RCC 7860 (cell line): ENCODE data around the gene PCNX2.

Experiments used
- DNase-seq: peaks from one replicate; pipeline ENCODE4 v3.0.0-alpha.2; 2015; ENCODE audit warnings: low spot score
- FAIRE-seq: peaks from 2 replicates; lab custom pipeline; 2012; peaks lifted over from hg19 to GRCh38; lab: Jason Lieb, UNC

Gene PCNX2

DNA sequence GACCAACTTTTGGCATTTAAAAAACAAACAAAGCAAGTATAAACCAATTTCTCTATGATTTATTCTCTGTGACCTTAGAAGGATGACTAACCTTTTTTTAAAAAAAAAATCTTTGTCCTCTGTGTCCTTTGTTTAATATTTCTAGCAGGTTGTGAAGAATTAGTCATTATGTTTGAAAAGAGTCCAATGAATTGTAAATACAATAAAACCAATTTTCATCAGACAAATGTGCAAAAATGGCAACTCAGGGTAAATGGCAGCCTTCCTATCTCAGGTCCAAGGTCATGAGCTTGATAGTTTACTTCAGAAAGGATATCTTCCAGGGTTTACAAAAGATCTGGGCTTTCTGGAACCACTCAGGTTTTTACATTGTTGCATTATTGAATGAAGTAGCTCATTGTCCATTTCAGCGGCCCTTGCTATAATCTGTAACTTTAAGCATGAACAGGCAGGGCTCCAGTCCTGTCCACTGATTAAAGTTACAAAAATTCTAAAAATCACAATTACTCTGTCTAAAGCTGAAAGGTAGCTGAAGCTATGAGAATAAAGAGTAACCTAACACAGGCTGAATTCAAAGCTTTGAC is 20.3 kb upstream of the PCNX2 start:
- FAIRE-seq (no peak), DNase-seq (no peak)

DNA sequence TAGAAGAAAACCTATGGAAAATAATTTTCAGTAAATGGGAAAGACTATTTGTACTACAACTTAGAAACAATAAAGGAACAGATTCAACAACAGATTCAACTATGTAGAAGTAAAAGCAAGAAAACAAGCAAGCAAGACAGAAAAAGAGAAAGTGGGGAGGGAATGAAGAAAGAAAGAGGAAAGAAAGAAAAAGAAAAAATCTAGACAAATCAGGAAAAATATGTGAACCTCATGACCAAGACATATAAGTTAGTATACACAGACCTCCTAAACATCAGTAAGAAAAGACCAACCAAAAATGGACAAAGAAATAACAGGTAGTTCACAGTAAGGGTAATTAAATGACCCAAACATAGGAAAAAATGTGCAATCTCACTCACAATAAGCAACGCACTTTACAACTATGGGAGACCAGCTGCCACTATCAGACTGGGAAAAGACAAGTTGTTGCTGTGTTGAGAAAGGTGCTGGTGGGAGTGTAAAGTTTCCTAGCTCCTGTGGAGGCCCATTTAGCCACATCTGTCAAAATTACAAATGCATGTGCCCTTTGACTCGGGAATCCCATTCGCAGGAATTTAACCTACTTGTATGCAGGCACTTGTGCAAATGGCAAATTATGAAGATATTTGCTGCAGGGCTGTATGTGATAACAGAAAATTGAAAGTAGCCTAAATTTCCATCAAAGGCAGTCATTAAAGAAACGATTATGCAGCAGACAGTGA is 18.1 kb upstream of the PCNX2 start:
- FAIRE-seq (no peak), DNase-seq (no peak)

GRCh38 chr1:233304489-233305102 is 9.1 kb upstream of the PCNX2 start:
- DNase-seq: peak; percentile 52

GRCh38 chr1:233300326-233300725 is 4.8 kb upstream of the PCNX2 start:
- no peak for DNase-seq
- FAIRE-seq: no peak

More at GRCh38 chr1:233304489-233305102, 9.1 kb upstream of the PCNX2 start:
- peak; percentile 85 for FAIRE-seq

- DNase-seq (no peak), FAIRE-seq (no peak)
Measured at GRCh38 chr1:233299450-233299849, 3.9 kb upstream of the PCNX2 start.

GRCh38 chr1:233295975-233296322 is 424 bp upstream of the PCNX2 start:
- FAIRE-seq (no peak), DNase-seq (no peak)

- DNase-seq (peak; percentile 58), FAIRE-seq (peak; percentile 81)
Measured at GRCh38 chr1:233294913-233295236, 650 bp downstream of the PCNX2 start.

DNA sequence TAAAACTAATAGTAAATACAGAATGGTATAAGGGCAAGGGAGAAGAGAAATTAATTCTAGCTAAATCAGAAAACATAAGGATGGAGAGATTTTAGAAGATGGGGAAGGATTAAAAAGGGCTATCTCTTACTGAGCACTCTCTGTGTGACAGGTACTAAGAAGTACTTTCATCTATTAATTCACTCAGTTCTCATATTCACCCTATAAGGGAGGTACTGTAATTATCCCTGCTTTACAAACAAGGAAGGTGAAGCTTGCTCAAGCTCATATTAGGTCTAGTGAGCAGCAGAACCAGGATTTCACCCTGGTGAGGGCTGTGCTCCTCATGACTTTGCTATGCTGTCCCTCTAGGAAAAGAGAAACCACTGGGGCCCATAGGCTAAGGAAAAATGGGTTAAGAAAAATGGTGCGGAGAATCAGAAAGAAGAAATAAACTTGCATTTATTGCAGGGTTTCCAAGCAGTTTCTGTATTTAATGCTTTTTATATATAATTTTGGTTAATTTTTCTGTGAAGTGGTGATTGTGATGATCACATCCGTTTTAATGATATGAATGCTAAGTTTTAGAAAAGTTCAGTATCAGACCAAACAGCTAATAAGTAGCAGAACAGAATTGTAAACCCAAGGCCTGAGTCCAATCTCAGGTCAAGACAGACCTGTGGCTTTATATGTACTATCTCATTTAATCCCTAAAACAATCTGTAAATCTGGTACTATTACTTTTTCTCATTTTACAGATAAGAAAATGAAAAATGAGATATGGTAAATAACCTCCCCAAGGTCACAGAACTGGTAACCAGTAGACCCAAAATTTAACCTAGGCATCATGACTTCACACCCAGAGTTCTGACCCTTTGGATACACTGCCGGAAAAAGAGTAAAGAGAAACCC is 1.7 kb downstream of the PCNX2 start:
- no peak for DNase-seq
- FAIRE-seq: no peak

- no peak for DNase-seq
- FAIRE-seq: no peak
Measured at GRCh38 chr1:233290396-233291034, 5.0 kb downstream of the PCNX2 start.

DNA sequence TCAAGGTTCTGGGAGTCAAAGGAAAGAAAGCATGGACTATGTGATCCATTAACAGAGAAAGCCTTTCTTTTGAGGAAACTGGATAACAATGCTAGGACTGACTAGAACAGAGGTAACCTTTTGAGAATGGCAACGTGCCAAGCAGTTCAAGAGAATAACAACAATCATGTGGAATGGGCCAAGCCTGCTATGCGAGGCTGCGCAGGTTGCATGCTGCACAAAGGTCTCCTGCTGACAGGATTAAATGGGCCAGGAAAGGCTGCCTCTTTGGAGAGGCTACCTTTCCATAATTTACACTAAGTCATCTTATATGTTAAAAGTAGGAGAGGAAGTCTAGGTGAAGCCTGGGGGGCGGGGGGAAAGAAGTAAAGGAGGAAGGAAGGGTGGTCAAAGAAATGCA is 5.8 kb downstream of the PCNX2 start:
- DNase-seq: no peak

GRCh38 chr1:233282582-233282886 is 13.0 kb downstream of the PCNX2 start:
- FAIRE-seq: no peak
- no peak for DNase-seq

More for the DNA sequence above, 5.8 kb downstream of the PCNX2 start:
- FAIRE-seq: no peak

DNA sequence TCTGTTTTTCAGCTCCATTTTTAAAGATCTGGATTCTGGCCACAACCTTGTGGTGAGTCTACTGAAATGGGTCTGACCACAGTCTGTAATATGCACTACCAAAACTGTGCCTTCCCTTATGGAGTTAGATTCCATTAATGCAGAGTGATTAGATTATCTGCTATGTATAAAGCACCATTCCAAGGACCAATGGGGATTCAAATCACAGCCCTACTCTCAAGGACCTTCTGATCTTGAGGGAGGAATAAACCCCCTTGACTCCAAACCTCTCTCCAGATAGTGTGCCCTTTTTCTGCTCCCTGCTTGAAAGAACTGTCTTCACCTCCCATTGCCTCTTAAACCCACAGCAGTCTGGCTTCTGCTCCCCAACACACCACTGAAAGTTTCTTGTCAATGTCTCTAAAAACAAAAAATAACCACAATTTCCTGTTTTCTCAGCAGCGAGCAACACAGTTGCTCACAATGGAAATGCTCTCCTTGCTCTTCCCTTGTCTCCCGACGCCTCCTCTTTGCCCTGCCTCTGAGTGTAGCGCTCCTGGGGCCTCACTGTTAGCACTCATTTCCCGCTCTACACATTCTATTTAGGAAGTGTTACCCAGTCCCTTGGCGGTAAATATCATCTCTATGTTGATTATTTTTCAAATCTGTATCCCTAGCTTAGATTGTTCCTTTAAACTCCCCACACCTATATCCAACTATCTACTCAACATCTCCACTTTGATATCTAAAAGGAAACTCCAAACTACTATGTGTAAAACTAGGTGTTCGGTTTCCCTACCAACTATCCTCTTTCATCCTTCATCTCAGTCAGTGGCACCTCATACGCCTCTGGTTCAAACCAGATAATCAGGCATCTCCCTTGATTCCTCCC is 13.6 kb downstream of the PCNX2 start:
- no peak for DNase-seq
- peak; percentile 77 for FAIRE-seq

DNA sequence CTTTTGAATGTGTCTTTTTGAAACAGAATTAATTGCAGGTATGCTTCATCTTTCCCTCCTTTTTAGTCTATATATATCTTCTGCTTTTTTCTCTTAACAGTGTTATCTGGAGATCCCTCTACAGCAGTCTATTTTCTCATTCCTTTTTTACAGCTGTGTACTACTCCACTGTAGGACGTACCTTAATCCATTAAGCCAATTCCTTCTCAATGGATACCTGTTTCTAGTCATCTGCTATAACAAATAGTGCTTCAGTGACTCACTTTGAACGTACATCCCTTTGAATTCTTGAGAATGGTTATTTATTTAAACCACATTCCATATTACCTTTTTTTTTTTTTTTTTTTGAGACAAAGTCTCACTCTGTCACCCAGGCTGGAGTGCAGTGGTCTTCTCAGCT is 15.6 kb downstream of the PCNX2 start:
- FAIRE-seq (no peak), DNase-seq (no peak)

DNA sequence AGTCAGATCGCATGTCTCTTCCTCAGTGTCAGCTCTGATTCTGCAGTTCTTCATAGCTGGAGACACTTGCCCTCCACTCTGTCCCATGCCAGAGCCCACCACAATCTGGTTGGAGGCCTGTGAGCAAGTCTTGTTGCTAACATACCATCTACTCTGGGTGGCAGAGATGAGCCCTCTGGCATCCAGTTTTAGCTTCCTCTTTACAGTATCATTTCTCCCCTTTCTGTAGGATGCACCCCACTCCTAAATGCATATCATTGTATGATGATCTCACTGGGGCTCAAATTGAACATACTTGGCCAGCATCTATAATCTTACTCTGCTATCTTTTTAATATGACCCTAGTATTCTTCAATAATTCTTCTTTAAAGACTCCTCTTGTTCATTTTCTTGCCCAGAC is 16.9 kb downstream of the PCNX2 start:
- DNase-seq (no peak), FAIRE-seq (no peak)

DNA sequence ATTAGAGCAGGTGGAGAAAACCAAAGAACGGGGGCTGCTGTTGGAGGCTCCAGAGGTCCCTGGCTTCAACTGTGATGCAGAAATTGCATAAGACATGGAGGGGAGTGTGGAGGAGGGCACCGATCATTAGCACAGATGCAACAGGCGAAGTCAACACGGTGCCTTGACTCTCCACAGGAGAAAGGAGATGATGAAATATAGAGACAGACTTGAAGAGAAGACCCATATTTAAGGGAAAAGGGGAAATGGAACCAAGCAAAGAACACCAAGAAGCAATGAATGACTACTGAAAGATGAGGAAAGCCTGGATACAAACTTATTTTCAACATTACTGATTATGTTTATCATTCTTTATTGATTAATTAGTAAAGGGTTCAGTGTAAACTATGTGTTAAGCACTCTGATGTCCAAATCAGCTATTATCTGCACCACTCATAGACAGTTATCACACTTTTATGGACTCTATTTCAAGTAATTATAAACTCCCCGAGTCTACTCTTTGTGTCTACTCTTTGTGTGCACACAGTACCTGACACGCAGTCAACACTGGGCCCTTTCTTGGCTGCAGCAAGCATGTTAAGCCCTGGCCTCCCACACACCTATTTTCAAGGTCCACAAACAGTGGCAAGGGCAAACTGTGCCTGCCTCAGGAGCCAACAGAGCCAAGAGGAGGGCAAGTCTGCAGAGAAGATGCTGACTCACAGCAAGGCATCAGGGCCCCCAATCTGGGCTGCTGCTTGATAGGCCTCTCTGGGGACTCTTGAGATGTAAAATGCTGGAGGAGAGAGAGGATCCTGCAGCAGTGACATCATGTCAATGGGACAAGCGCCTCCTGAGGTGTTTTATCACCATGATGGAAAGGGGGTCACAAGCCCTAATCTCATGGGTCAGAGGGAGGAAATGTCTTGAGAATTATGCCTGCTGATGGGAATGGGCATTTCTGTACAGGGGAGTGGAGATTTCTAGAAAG is 17.6 kb downstream of the PCNX2 start:
- DNase-seq: no peak
- no peak for FAIRE-seq

DNA sequence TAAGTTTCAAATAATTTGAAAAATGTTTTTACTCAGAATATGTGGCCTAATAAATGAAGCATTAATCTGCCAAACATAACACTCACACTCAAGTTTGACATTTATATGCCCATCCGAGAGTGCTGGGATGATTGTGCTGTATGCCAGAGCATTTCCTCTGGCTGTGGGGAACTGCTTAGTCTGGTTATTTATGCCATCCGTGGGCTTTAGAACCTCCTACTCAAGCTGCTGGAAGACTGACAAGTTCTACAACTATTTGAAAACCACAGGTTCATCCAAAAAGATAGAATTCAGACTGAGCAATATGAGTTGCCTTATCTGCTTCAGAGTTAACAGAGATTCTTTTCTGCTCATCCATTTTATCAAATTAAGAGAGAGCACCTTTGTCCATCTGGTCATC is 25.9 kb downstream of the PCNX2 start:
- FAIRE-seq: peak; percentile 79

DNA sequence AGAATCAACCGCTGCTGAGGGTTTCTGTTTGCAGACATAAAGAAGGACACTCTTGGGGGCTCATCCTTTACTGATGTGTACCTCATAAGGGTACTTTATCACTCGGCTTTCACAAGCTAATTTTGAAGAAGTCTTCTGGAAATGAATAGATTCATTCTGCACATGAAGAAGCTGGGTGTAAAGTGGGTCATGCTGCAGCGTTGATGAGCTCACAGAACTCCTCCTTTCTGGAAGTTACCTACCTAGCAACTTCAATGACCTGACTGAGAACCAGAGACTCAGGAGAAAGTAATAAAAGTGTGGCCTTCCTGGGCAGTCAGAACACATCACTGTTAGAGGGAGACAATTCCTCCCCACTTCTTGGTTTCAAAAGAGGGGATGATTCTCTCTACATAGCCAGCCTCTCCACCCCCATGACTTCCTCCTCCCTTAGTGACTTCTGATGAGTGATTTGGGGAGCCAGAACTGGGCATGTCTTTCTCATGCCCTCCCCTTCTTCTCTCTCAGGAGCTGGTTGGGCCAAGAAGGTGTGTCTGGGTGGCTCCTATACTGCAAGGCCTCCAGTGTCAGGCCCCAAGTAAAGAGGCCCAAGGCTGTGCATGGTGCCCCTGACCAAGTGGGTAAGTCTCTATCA is 27.0 kb downstream of the PCNX2 start:
- no peak for DNase-seq
- FAIRE-seq: no peak

More for the DNA sequence above, 25.9 kb downstream of the PCNX2 start:
- DNase-seq: peak; percentile 22

GRCh38 chr1:233261695-233262094 is 33.8 kb downstream of the PCNX2 start:
- DNase-seq: no peak
- peak; percentile 30 for FAIRE-seq

GRCh38 chr1:233261206-233261605 is 34.3 kb downstream of the PCNX2 start:
- FAIRE-seq: peak; percentile 93
- peak; percentile 57 for DNase-seq
